K562 (cell line): Measurements from ENCODE around the gene PIK3CG. TPM values are rescaled to one million over a fixed set of nuclear protein-coding genes. Genes with fewer than 3 reads are reported as not detected.
A peak's percentile ranks its signal among the peaks of the same experiment; 100 is the strongest.

Experiments
- BHLHE40 ChIP-seq: IDR thresholded peaks from 2 replicates; pipeline ENCODE4 v1.6.1; 2011; ENCODE audit warnings: low read length, improper control_type of control experiment
- CBX2 ChIP-seq: fragments of 200-600 bp; sonication (generic); IDR thresholded peaks from one replicate; pipeline ENCODE4 v1.6.1; 2012; ENCODE audit warnings: mild to moderate bottlenecking, low read length, inconsistent platforms; ENCODE audit not compliant: insufficient read depth, poor library complexity, severe bottlenecking
- CREB1 ChIP-seq, 2 experiments: sonication (generic) in 1 of 2; formaldehyde crosslinking in 1 of 2; IDR thresholded peaks; 2 replicates each; pipeline versions ENCODE4 v1.6.1 to v1.8.0; 2012 to 2022; ENCODE audit warnings: inconsistent platforms in 1 of 2, mild to moderate bottlenecking in 1 of 2, missing genetic modification reagents in 1 of 2, moderate library complexity in 1 of 2
- CREM ChIP-seq: IDR thresholded peaks from 2 replicates; pipeline ENCODE4 v1.6.1; 2014; ENCODE audit warnings: antibody characterized with exemption, low read depth
- CTCF ChIP-seq, 3 experiments: IDR thresholded peaks in 2 of 3; conservative IDR thresholded peaks in 1 of 3; 2 replicates each; pipeline ENCODE4 v1.5.1; 2011 to 2012; ENCODE audit warnings: low read length in 3 of 3, mild to moderate bottlenecking in 3 of 3, control low read depth in 2 of 3, improper control_type of control experiment in 1 of 3, inconsistent platforms in 1 of 3, low read depth in 1 of 3, mixed read lengths in 1 of 3, moderate library complexity in 1 of 3; ENCODE audit not compliant: insufficient read depth in 2 of 3
- DMBX1 ChIP-seq: fragments of 250-450 bp; sonication (Bioruptor Pico); IDR thresholded peaks from 2 replicates; pipeline ENCODE4 v1.8.0; 2022; ENCODE audit warnings: inconsistent platforms, mild to moderate bottlenecking, moderate library complexity, borderline replicate concordance
- FOXJ2 ChIP-seq: fragments of 200-800 bp; sonication (Bioruptor generic); IDR thresholded peaks from 2 replicates; pipeline ENCODE4 v1.6.1; 2016; ENCODE audit warnings: missing genetic modification characterization, missing compliant biosample characterization
- HEY1 ChIP-seq: fragments of 250-450 bp; sonication (Bioruptor Pico); IDR thresholded peaks from 2 replicates; pipeline ENCODE4 v1.5.0; 2020; ENCODE audit warnings: mild to moderate bottlenecking, moderate library complexity, borderline replicate concordance
- JUND ChIP-seq, 2 experiments: IDR thresholded peaks; 2 replicates in 1 of 2; 3 replicates in 1 of 2; pipeline ENCODE4 v1.6.1; 2011; ENCODE audit warnings: borderline replicate concordance in 2 of 2, low read depth in 2 of 2, low read length in 2 of 2, improper control_type of control experiment in 1 of 2, missing biosample characterization in 1 of 2, missing genetic modification characterization in 1 of 2, missing genetic modification reagents in 1 of 2
- POLR2B ChIP-seq: fragments of 450-650 bp; IDR thresholded peaks from 2 replicates; pipeline ENCODE4 v1.6.1; 2018; ENCODE audit warnings: low read depth; ENCODE audit not compliant: partially characterized antibody
- RCOR1 ChIP-seq, 2 experiments: IDR thresholded peaks; 2 replicates each; pipeline ENCODE4 v1.6.1; 2012; ENCODE audit warnings: low read depth in 2 of 2, low read length in 2 of 2, borderline replicate concordance in 1 of 2, improper control_type of control experiment in 1 of 2
- SMAD2 ChIP-seq: fragments of 150-350 bp; IDR thresholded peaks from 2 replicates; pipeline ENCODE4 v1.6.1; 2014; ENCODE audit warnings: low read depth, mild to moderate bottlenecking, low read length
- STAG1 ChIP-seq: sonication (generic); formaldehyde crosslinking; IDR thresholded peaks from 2 replicates; pipeline ENCODE4 v1.5.0; 2020; ENCODE audit warnings: missing genetic modification reagents, borderline replicate concordance
- TAF15 ChIP-seq: fragments of 200-400 bp; formaldehyde crosslinking; IDR thresholded peaks from 2 replicates; pipeline ENCODE4 v1.6.1; 2017; ENCODE audit warnings: mild to moderate bottlenecking, low read depth, low read length, moderate library complexity
- ZKSCAN1 ChIP-seq: fragments of 150-350 bp; IDR thresholded peaks from 2 replicates; pipeline ENCODE4 v1.6.1; 2016; ENCODE audit warnings: low read depth, low read length
- ZNF609 ChIP-seq: sonication (generic); formaldehyde crosslinking; IDR thresholded peaks from 2 replicates; pipeline ENCODE4 v1.8.1; 2023; ENCODE audit warnings: missing genetic modification reagents, mild to moderate bottlenecking, borderline replicate concordance
- ZNF644 ChIP-seq: fragments of 200-800 bp; sonication (Bioruptor generic); IDR thresholded peaks from 2 replicates; pipeline ENCODE4 v1.6.1; 2016; ENCODE audit warnings: low read depth, missing genetic modification characterization, missing compliant biosample characterization
- polyA plus RNA-seq, 8 experiments: library from polyadenylated mRNA; depleted of rRNA in 4 of 8; stranded (reverse) in 5 of 8; unstranded in 3 of 8; fragments of >200 nt; fragmentation: Nextera tagmentation in 2 of 8; fragmentation: Illumina TruSeq in 1 of 8; extraction: Ambion mirVana in 2 of 8; extraction: Trizol in 1 of 8; gene quantifications; 2 replicates each; pipeline versions ENCODE4 v1.2.1 to v1.2.3, GENCODE V29; 2011 to 2014; ENCODE audit warnings: inconsistent platforms in 1 of 8, missing spikeins in 1 of 8
- total RNA-seq, 7 experiments: library from RNA; depleted of rRNA in 6 of 7; stranded (reverse); fragments of >200 nt in 6 of 7; fragmentation: Illumina TruSeq in 2 of 7; extraction: Trizol in 2 of 7; gene quantifications; 2 replicates each; pipeline versions ENCODE4 v1.2.1 to v1.2.3, GENCODE V29; 2011 to 2021; ENCODE audit warnings: low replicate concordance in 1 of 7
- TF ChIP-seq, protein P1 (sequence below), 2 experiments: IDR thresholded peaks in 1 of 2; conservative IDR thresholded peaks in 1 of 2; 2 replicates each; pipeline ENCODE4 v1.6.1; 2016; ENCODE audit warnings: low read depth in 2 of 2, mild to moderate bottlenecking in 1 of 2, missing compliant biosample characterization in 1 of 2, missing genetic modification characterization in 1 of 2, moderate library complexity in 1 of 2

Gene PIK3CG
- total and polyA plus RNA-seq, 9 of the 15 experiments (the other 6 are each of a cell fraction or from before 2014, with no cell fraction given), result 5.3 to 42.5 (median 29.0) TPM

DNA sequence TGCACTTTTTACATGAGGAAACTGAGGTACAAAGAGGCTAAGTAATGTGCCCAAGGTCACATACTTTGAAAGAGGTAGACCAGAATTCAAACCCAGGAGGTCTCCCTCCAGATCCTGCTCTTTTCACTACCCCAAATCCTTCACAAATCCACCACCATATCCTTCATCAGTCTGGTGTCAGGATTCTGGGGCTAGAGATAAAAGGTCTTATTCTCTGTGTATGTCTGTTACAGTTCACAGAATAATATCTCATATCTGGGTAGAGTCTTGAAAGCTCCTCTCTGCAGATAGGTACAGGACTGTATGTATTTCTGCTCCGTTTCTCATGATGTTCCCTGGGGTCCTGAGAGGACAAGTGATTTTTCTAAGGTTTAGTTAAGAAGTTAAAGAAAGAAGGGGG, 4.9 kb downstream of the PIK3CG start (continued):
- TF ChIP-seq JUND (IDR thresholded peaks at IDR 0.05; ENCODE audit: borderline replicate concordance, low read depth, low read length), result 0 out of 2 replicates have a peak, but pooled peaks have one; percentile 25
- TF ChIP-seq JUND (tag; IDR thresholded peaks at IDR 0.05; ENCODE audit: borderline replicate concordance, low read depth, low read length), result no peak
- TF ChIP-seq CBX2, result no peak
- no peak for TF ChIP-seq CREB1 (IDR thresholded peaks at IDR 0.05)
- no peak for TF ChIP-seq CREB1 (CRISPR knock-in tag; IDR thresholded peaks at IDR 0.05)
- TF ChIP-seq FOXJ2 (tag), result no peak
- no peak for TF ChIP-seq HEY1
- TF ChIP-seq TAF15, result no peak
- TF ChIP-seq CTCF (IDR thresholded peaks at IDR 0.05 in 2 of 3, conservative IDR thresholded peaks at IDR 0.05 in 1 of 3; ENCODE audit: insufficient read depth in 2 of 3, low read depth in 1 of 3, low read length in 3 of 3), result no peak
- TF ChIP-seq BHLHE40, result no peak
- TF ChIP-seq ZKSCAN1, result no peak
- no peak for TF ChIP-seq ZNF644 (tag)
- TF ChIP-seq CREM, result no peak
- TF ChIP-seq, protein P1, sequence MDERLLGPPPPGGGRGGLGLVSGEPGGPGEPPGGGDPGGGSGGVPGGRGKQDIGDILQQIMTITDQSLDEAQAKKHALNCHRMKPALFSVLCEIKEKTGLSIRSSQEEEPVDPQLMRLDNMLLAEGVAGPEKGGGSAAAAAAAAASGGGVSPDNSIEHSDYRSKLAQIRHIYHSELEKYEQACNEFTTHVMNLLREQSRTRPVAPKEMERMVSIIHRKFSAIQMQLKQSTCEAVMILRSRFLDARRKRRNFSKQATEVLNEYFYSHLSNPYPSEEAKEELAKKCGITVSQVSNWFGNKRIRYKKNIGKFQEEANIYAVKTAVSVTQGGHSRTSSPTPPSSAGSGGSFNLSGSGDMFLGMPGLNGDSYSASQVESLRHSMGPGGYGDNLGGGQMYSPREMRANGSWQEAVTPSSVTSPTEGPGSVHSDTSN (CRISPR knock-in tag; IDR thresholded peaks at IDR 0.05; ENCODE audit: low read depth), result no peak
- TF ChIP-seq, protein P1 (tag; conservative IDR thresholded peaks at IDR 0.05; ENCODE audit: low read depth), result no peak
- TF ChIP-seq STAG1 (CRISPR knock-in tag), result no peak
- TF ChIP-seq DMBX1, result no peak
- TF ChIP-seq SMAD2, result no peak
- peak in 1 of 2 experiments; percentile 72; a peak in 2 of 4 replicates for TF ChIP-seq RCOR1 (IDR thresholded peaks at IDR 0.05; ENCODE audit: borderline replicate concordance in 1 of 2, low read depth in 2 of 2, low read length in 2 of 2)
- TF ChIP-seq POLR2B, result no peak
- no peak for TF ChIP-seq ZNF609 (CRISPR knock-in tag)
